Hypothalamus (tissue), 51 donors: ENCODE measurements around the gene CELSR3.

Experiments
- DNase-seq, 51 donors: peaks; one replicate each; lab custom pipeline; 2025; lab: John Stamatoyannopoulos, UW

The CELSR3 gene, protein sequence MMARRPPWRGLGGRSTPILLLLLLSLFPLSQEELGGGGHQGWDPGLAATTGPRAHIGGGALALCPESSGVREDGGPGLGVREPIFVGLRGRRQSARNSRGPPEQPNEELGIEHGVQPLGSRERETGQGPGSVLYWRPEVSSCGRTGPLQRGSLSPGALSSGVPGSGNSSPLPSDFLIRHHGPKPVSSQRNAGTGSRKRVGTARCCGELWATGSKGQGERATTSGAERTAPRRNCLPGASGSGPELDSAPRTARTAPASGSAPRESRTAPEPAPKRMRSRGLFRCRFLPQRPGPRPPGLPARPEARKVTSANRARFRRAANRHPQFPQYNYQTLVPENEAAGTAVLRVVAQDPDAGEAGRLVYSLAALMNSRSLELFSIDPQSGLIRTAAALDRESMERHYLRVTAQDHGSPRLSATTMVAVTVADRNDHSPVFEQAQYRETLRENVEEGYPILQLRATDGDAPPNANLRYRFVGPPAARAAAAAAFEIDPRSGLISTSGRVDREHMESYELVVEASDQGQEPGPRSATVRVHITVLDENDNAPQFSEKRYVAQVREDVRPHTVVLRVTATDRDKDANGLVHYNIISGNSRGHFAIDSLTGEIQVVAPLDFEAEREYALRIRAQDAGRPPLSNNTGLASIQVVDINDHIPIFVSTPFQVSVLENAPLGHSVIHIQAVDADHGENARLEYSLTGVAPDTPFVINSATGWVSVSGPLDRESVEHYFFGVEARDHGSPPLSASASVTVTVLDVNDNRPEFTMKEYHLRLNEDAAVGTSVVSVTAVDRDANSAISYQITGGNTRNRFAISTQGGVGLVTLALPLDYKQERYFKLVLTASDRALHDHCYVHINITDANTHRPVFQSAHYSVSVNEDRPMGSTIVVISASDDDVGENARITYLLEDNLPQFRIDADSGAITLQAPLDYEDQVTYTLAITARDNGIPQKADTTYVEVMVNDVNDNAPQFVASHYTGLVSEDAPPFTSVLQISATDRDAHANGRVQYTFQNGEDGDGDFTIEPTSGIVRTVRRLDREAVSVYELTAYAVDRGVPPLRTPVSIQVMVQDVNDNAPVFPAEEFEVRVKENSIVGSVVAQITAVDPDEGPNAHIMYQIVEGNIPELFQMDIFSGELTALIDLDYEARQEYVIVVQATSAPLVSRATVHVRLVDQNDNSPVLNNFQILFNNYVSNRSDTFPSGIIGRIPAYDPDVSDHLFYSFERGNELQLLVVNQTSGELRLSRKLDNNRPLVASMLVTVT (N-terminal part only)

DNA sequence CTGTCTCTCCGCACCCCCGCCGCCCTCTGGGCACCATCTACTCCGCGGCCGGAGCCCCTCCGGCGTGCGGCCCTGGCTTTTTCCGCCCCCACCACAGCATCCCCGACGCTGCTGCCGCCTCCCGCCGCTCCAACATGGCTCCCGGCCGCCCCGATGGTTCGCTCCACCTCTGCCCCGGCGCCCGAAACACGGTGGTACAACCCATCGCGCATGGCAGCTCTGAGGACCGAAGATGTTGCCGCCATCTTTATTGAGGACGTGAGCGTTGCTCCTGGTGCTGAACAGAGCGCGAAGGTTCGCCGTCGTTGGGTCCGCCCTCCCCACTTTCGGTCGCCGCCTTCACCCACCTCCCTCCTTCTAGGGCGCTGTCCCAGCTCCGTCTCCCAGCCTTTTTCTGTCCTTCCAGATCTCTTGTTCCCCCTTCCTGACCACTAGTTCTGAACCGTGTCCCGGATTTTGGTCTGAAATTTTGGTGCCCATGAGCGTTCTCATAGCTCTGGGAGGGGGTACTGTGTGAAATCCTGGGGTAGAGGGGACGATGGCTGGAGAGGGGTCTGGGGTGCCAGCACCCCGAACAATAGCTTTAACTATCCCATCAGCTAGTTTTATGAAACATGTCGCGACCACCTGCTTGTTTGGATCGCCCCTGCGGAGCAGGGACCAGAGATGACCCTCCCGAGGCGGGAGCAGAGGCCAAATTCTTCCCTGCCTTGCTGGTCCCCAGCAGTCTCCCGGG, at the start of gene CELSR3:
Gene CELSR3 (minus strand): TSS at position 134 of the 736 bp plus-strand sequence. CDS start 252 bp downstream, outside the sequence.
- peak in 49 of 51 donors; percentile 11 to 88 (median 71) for DNase-seq

DNA sequence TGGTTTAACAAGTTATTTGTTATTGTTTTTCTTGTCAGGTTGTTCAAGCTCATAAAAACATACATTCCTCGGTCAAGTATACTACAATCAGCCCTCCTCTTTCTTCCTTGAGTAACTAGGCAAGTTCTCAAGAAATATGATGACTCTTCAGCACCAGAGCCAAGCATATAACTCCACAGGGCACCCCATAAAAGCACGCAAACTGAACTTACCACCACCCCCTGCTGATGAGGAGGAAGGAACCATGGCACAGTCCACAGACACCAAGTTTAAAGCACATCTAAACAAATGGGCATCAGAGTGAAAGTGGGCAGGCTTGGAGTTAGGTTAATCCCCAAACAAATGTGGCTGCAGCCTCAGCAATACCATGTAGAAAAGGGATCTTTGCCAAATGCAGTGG, 49.0 kb upstream of the CELSR3 start:
- no peak for DNase-seq

DNA sequence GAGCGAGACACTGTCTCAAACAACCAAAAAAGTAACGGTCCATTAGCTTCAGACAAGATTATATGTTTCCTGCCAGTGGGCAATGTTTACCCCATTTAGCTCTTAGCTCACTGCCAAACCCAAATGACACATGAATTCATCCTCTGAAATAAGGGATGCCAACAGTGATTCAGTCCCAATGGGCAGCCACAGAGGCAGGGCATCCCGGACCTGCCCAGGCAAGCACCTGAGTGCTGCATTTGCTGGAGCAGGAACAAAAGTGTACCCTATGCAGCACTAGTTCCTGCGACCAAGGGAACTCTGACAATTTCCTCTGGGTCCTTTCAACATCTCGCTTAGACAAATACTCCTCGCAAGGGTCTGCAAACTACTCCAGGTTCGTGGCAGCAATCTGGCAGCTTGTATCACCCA, 46.4 kb upstream of the CELSR3 start:
- DNase-seq = peak in 1 of 51 donors; percentile 3

DNA sequence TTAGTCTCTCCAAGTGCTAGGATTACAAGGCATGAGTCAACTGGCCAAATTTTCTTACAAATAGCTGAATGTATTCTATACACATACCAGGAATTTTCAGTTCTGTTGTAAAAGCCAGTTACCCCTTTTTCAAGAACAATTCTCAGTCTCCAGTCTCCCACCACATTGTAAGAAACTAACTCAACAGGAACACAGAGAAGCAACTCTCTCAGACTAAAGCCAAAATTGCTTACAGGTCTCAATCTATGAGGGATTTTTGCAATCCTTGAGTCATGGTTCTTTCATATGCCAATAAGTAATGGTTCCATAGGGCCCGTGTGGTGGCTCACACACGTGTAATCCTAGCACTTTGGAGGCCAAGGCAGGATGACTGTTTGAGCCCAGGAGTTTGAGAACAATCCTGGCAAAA, 45.8 kb upstream of the CELSR3 start:
- DNase-seq = peak in 1 of 51 donors; percentile 7

DNA sequence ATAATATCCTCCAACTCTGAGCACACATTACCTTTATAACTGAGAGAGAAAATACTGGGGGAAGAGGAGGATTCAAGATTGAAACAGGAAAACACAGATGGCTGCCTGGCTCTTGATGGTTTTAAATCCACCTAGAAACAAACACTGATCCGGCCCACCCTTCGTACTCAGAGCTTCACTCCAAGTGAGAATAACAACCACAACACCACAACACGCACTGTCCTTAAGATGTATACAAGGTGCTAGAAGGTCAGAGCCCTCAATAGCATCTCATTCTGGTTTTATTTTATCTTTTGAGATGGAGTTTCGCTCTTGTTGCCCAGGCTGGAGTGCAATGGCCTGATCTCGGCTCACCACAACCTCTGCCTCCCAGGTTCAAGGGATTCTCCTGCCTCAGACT, 44.5 kb upstream of the CELSR3 start:
- no peak for DNase-seq

DNA sequence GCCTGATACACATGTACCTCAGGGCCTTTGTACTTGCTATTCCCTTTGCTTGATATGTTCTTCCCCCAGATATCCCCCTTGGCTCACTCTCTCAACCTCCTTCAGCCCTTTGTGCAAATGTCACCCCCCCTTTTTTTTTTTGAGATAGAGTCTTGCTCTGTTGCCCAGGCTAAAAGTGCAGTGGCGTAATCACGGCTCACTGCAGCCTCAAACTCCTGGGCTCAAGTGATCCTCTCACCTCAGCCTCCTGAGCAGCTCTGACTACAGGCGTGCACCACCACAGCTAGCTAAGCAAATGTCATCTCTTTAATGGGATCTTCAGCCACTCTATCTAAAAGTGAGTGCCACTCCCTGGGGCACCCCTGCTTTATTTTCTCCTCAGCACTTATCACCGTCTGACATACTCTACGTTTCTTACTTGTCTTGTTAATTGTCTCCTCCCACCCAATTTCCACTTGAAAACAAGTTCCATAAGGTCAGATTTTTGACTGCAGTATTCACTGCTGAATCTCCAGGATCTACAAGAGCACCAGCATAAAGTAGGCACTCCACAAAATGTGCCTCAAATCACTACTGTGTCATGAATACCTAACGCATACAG, 39.7 kb upstream of the CELSR3 start:
- no peak for DNase-seq

DNA sequence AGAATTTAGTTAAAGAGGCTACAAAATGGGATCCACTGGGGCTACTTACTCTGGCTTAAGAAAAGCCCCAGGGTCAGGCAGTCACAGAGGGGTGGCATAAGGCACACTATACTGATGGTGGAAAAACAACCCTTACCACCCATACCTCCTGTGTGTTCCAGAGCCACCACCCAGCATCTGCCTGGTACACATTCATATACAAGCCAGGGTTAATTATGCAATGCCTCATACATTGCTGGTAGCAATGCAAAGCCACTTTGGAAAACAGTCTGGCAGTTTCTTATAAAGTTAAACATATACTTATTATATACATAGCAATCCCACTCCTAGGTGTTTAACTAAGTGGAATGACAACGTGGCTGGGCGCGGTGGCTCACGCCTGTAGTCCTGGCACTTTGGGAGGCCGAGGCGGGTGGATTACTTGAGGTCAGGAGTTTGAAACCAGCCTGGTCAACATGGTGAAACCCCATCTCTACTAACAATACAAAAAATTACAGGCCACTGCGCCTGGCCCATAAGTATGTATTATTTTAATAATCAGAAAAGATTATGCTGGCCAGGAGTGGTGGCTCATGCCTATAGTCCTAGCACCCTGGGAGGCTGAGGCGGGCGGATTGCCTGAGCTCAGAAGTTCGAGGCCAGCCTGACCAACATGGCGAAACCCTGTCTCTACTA, 38.2 kb upstream of the CELSR3 start:
- no peak for DNase-seq

DNA sequence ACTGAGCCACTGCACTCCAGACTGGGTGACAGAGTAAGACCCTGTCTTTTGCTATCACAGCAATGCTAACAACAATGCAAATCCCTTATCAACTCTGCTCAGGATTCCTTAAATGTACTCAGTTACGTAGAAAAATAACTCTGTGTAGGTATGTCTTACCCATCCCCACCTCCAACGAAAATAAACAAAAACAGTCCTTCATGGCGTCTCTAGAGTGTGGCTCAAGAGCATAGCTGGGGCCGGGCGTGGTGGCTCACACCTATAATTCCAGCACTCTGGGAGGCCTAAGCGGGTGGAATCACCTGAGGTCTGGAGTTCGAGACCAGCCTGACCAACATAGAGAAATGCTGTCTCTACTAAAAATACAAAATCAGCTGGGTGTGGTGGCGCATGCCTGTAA, 36.2 kb upstream of the CELSR3 start:
- no peak for DNase-seq

DNA sequence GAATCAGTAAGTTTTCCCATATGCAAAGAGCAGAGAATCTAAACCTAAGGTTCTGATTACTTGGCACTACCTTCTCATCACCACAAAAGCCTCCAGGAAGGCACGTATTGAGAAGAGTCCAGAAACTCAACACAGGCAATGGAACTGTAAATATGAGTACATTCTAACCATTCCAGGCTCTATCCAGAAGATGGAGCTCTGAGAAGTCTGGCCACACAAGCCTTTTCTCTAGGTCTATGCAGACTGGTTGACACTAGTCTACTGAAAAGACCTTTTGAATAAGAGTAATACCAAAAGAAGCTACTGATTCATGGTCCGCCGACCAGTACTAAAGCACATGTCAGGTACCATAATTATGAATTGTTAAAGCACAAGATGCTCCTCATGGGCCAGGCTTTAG, 35.3 kb upstream of the CELSR3 start:
- no peak for DNase-seq

DNA sequence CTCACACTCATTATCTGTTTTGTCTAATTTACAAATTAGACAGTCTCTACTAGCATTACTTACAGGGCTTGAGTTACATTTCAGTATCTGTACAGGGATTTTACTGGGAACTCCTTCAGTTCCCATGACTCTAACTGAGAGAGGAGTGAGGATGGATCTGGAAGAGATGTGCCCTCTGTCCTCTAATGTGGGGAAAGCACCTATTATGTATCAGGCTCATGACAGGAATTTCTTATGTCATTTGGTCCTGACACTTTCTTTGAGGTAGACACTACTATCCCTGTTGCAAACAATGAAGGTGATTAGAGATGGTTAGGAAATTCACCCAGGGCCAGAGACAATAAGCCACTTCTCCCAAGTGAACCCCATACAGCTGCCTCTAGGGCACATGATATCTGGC, 33.9 kb upstream of the CELSR3 start:
- no peak for DNase-seq

DNA sequence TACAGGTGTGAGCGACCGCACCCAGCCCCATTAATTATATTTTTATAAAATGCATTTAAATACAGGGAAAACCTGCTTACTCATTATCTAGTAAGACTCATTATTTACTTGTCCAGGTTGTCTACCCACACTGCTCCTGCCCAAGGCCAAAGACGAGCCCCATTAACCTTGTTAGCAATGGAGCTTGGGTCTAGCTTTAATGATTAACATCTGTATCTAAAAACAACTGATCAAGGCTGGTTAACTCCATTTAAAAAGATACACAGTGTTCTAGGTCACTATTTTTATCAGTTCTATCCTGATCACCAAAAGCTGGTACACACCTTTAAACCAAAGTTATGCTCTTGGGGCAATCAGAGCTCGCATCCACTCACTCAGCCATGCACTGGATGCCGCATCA, 33.5 kb upstream of the CELSR3 start:
- DNase-seq = no peak

DNA sequence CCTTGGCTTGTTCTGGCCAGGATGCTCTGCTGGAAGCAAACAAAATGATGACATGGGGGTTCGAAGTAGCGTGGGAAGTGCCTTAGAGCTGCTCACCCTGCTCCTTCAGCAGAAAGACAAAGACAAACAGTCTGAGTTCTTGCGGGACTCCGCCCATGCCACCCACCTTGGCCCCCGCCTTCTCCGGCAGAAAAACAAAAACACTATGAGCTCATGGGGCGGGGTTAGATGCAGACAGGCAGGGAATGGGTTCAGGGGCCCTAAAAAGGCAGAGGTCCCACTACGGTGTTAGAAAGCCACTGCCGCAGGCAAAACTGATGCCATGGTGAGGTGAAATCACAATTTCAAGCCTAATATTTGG, 32.7 kb upstream of the CELSR3 start:
- peak in 11 of 51 donors; percentile 15 to 70 (median 35) for DNase-seq

DNA sequence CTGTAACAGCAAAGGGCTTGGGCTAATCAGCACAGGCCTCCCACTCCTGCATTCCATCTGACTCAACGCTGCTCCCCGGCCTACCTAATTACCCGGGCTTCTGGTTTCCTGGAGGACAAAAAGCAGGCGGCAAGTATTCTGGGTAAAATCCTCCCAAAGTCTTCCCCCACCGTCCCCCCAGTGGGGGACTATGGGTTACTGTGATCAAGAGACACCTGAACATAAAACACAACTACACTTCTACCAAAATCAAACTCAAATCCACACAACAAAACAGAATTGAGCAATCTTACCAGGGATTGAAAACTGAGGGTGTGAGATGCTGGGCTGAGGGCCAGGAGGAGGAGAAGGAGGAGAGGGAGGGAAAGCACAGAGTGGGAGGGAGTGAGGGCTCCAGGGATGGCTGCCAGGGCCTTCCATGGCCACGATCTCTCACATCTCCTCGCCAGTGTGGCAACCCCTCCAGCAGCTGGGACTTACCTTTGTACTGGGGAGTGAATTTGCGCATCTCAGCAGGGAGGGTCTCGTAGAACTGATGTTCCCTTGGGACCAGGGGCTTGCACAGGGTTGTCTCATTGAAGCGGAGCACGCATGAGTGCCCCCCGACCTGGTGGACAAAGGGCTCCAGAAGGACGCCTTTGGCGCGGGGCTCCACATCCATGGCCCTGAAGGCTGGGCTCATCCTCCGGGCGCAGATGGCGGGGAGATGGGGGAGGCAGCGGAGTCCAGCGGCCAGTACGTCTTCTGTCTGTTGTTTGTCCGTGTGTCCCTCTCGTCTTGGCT, 32.1 kb upstream of the CELSR3 start:
- peak in 42 of 51 donors; percentile 22 to 89 (median 58) for DNase-seq

DNA sequence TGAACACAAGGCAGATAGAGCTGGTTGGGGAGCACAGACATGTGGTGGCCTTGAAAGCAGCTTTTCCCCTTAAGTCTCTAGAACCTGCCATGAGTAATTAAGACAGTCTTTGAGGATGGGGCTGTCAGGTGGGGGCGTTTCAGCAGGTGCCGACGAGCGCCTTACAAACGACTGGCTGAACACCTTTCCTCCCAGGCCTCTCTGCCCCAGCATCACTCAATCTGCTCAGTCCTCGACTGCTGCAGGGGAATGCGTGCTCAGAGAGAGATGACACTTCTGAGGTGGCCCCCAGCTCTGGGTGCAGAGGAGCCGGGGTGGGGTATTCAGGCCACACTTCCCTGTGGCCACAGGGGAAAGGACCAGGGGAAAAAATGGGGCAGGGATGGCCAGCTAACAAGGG, 31.1 kb upstream of the CELSR3 start:
- DNase-seq = peak in 1 of 51 donors; percentile 22

DNA sequence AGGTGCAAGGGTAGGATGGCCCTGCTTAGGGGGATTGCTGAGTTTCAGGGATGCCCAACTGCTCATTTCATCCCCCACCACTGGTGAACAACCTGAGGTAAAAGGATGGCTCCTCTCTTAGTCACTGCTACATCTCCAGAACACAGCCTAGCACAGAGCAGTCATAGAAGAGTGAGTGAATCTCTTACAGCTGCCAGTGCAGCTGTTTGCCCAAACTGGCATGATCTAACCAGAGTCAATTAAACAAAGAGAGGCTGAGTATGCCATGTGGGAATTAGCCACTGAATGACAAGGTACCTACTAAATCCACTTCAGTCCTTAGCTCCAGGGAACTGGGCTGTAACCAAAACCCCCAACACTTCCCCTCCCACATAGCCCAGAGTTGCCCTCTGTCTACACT, 29.9 kb upstream of the CELSR3 start:
- DNase-seq = peak in 6 of 51 donors; percentile 12 to 44 (median 29)

DNA sequence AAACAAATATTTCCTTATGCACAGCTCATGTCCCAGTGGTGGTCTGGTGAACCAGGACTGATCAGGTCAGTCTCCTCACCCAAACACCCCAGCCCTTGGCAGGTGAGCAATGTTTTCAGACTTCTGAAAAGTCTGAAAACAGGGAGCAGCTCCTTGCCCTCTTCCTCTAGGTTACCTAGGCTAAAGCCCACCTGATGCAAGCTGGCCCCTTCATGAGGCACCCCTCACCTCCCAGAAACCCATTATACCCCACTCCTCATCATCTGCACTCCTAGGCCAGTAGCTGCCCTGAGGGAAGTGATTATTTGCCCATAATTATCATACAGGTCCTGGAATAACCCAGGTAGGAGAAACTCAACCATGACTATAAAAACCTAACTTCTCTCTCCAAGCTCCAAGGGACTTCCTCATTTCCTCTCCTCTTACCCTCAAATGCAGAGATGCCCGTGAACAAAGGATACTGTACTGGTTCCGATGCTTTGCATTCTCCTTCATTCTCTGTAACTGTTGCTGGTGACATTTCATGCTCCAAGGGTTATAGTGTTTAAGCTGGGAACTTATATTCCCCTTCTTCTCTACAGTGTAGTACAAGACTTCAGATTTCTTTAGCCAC, 28.3 kb upstream of the CELSR3 start:
- DNase-seq = no peak

DNA sequence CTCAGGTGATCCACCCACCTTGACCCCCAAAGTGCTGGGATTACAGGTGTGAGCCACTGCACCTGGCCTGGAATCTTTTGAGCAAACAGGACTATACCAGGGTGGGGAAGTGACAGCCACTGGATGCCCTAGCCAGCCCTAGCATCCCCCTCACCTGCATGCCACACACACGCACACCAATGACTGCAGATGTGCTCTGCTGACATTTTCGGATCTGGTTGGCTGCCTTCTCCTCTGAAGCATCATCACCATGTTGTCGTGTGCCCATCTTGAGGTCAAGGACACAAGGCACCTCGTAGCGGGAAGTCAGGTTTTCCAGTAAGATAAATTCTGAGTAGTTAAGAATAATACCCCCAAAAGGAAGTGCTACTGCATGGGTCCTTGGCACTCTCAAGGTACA, 26.7 kb upstream of the CELSR3 start:
- DNase-seq = no peak

DNA sequence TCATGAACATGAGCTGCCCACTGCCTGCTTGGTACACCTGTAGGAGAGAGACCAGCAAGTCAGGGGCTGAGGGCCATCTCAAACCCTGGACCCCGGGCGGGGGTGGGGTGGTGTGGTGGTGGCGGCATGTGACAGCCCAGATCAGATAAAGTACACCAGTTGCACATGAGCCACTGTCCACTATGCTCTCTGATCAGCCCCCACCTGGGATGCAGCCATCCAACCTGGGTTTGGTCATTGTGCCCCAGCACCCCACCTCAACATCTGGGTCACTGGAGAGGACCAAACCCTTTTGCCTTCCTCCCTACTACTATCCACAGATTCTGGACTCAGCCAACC, 26.0 kb upstream of the CELSR3 start:
- no peak for DNase-seq
